Endothelial cell of umbilical vein (primary cell): ENCODE data around the gene PHACTR2. TPM values are rescaled to one million over a fixed set of nuclear protein-coding genes. Genes with fewer than 3 reads are reported as not detected.

ENCODE experiments used
- BruUV-seq: library from RNA; stranded (reverse); fragments of 400-500 nt; replicated peaks from 2 replicates; lab custom pipeline; 2021; lab: Mats Ljungman, UMichigan
- CTCF ChIA-PET: fragments of 300-600, 350-600 bp; sonication (Branson Sonifier 250); formaldehyde crosslinking; loops from one replicate; lab custom pipeline; 2021; ENCODE audit warnings: antibody characterized with exemption, inconsistent platforms; lab: Charles Lee
- POLR2A ChIA-PET: fragments of 300-600, 350-600 bp; sonication (Branson Sonifier 250); formaldehyde crosslinking; loops from one replicate; lab custom pipeline; 2021; ENCODE audit warnings: antibody characterized with exemption, inconsistent platforms; lab: Charles Lee
- DNase-seq: peaks from one replicate; pipeline ENCODE4 v3.0.0-alpha.2; 2011; ENCODE audit warnings: low read depth, low spot score
- FAIRE-seq: peaks from 2 replicates; lab custom pipeline; 2011; peaks lifted over from hg19 to GRCh38; lab: Jason Lieb, UNC
- H2AFZ ChIP-seq: 2 replicates; pipeline ENCODE4 v1.6.0; 2012; ENCODE audit warnings: low read depth, low read length, control low read depth, inconsistent platforms
- H3K27ac ChIP-seq: 2 replicates; pipeline ENCODE4 v1.5.1; 2011; ENCODE audit warnings: low read depth, mild to moderate bottlenecking, control low read depth, low read length, moderate library complexity; ENCODE audit not compliant: insufficient read depth
- H3K27me3 ChIP-seq, 2 experiments: 2 replicates each; pipeline versions ENCODE4 v1.6.0 to v1.6.1; 2011; ENCODE audit warnings: low read length in 2 of 2, mixed read lengths in 1 of 2; ENCODE audit not compliant: control insufficient read depth in 2 of 2, insufficient read depth in 2 of 2
- H3K36me3 ChIP-seq, 2 experiments: 2 replicates in 1 of 2; 3 replicates in 1 of 2; pipeline ENCODE4 v1.5.1; 2011; ENCODE audit warnings: low read length in 2 of 2, mild to moderate bottlenecking in 1 of 2, moderate library complexity in 1 of 2; ENCODE audit not compliant: control insufficient read depth in 2 of 2, insufficient read depth in 2 of 2; ENCODE audit errors: extremely low read depth in 1 of 2
- H3K4me1 ChIP-seq: 3 replicates; pipeline ENCODE4 v1.5.1; 2011; ENCODE audit warnings: mild to moderate bottlenecking, low read length; ENCODE audit not compliant: control insufficient read depth, insufficient read depth; ENCODE audit errors: extremely low read depth
- H3K4me2 ChIP-seq: 2 replicates; pipeline ENCODE4 v1.6.1; 2011; ENCODE audit warnings: low read length, control low read depth, mixed read lengths; ENCODE audit not compliant: insufficient read depth
- H3K4me3 ChIP-seq, 3 experiments: fragments of 200-600 bp in 1 of 3; sonication (generic), shearing (Covaris generic) in 1 of 3; replicated peaks in 1 of 3; 2 replicates each; pipeline ENCODE4 v1.5.1; 2011 to 2016; ENCODE audit warnings: control low read depth in 3 of 3, low read length in 3 of 3, mild to moderate bottlenecking in 2 of 3, inconsistent platforms in 1 of 3, low read depth in 1 of 3, moderate library complexity in 1 of 3; ENCODE audit not compliant: insufficient read depth in 1 of 3
- H3K79me2 ChIP-seq: 2 replicates; pipeline ENCODE4 v1.6.0; 2012; ENCODE audit warnings: low read length, inconsistent platforms; ENCODE audit not compliant: control insufficient read depth, insufficient read depth
- H3K9ac ChIP-seq: replicated peaks from 2 replicates; pipeline ENCODE3; 2011; ENCODE audit warnings: low read length, control low read depth; ENCODE audit not compliant: insufficient read depth; ENCODE audit errors: extremely low read depth
- H3K9me1 ChIP-seq: replicated peaks from 3 replicates; pipeline ENCODE4 v1.6.0; 2011; ENCODE audit warnings: mild to moderate bottlenecking, low read length; ENCODE audit not compliant: control insufficient read depth, insufficient read depth; ENCODE audit errors: extremely low read depth
- H3K9me3 ChIP-seq: replicated peaks from 2 replicates; pipeline ENCODE4 v1.5.1; 2012; ENCODE audit warnings: low read length, inconsistent platforms; ENCODE audit not compliant: control insufficient read depth, insufficient read depth
- H4K20me1 ChIP-seq: replicated peaks from 2 replicates; pipeline ENCODE3; 2011; ENCODE audit warnings: mild to moderate bottlenecking, low read length; ENCODE audit not compliant: control insufficient read depth, insufficient read depth; ENCODE audit errors: extremely low read depth
- EZH2 ChIP-seq: IDR thresholded peaks from 2 replicates; pipeline ENCODE4 v1.6.1; 2012; ENCODE audit warnings: borderline replicate concordance, low read depth, mild to moderate bottlenecking, moderate library complexity, low read length, inconsistent platforms; ENCODE audit not compliant: severe bottlenecking
- FOS ChIP-seq: IDR thresholded peaks from 2 replicates; pipeline ENCODE4 v1.6.1; 2011; ENCODE audit warnings: mild to moderate bottlenecking, low read length, moderate library complexity, borderline replicate concordance; ENCODE audit not compliant: insufficient read depth
- GATA2 ChIP-seq: IDR thresholded peaks from 2 replicates; pipeline ENCODE4 v1.7.0; 2011; ENCODE audit warnings: low read depth, mild to moderate bottlenecking, moderate library complexity, mixed read lengths, low read length; ENCODE audit not compliant: insufficient read length, insufficient read depth
- JUN ChIP-seq: IDR thresholded peaks from 2 replicates; pipeline ENCODE4 v1.6.1; 2011; ENCODE audit warnings: borderline replicate concordance, low read depth; ENCODE audit not compliant: insufficient read length, insufficient read depth
- MYC ChIP-seq: IDR thresholded peaks from one replicate; pipeline ENCODE4 v1.6.1; 2011; ENCODE audit warnings: mild to moderate bottlenecking, low read depth, low read length
- POLR2A ChIP-seq: IDR thresholded peaks from 2 replicates; pipeline ENCODE4 v1.6.1; 2012; ENCODE audit warnings: low read depth, mild to moderate bottlenecking, control low read depth, low read length
- POLR2AphosphoS5 ChIP-seq: IDR thresholded peaks from 2 replicates; pipeline ENCODE4 v1.6.1; 2012; ENCODE audit warnings: low read depth, mild to moderate bottlenecking, control low read depth, low read length, moderate library complexity; ENCODE audit not compliant: insufficient read depth
- dilution Hi-C: fragments of 300-500 bp; cut with MboI; formaldehyde crosslinking; loops from one replicate; pipeline ENCODE4 v1.15.0; 2019; ENCODE audit warnings: low sequenced_read_pairs; ENCODE audit not compliant: extremely low pct_ligation_motif_present
- intact Hi-C: fragments of 100-400 bp; cut with micrococcal nuclease; formaldehyde crosslinking; loops from one replicate; pipeline ENCODE4 v1.10.0; 2022
- polyA plus RNA-seq, 4 experiments: library from polyadenylated mRNA; depleted of rRNA in 3 of 4; stranded (reverse) in 3 of 4; unstranded in 1 of 4; fragments of >200 nt; gene quantifications; 2 replicates each; pipeline versions ENCODE4 v1.2.1 to v1.2.3, GENCODE V29; 2011 to 2012; ENCODE audit warnings: missing spikeins in 1 of 4
- total RNA-seq: library from RNA; stranded (reverse); gene quantifications from 2 replicates; pipeline ENCODE4 v1.2.3, GENCODE V29; 2021
- TF ChIP-seq, protein P1 (sequence below), 2 donors: IDR thresholded peaks; 1 replicate in 1 of 2; 2 replicates in 1 of 2; pipeline ENCODE4 v1.5.1; 2011; ENCODE audit warnings: low read length in 2 of 2, mild to moderate bottlenecking in 2 of 2, moderate library complexity in 2 of 2, control low read depth in 1 of 2, inconsistent platforms in 1 of 2, low read depth in 1 of 2; ENCODE audit not compliant: insufficient read depth in 1 of 2; ENCODE audit errors: extremely low read depth in 1 of 2
- TF ChIP-seq, protein P2 (sequence below): IDR thresholded peaks from 2 replicates; pipeline ENCODE4 v1.6.1; 2011; ENCODE audit not compliant: insufficient read depth, insufficient read length

Gene PHACTR2
- total and polyA plus RNA-seq, 2 donors (not counting 3 experiments of a cell fraction or from before 2014, with no cell fraction given), result 16.3 to 178 TPM

DNA sequence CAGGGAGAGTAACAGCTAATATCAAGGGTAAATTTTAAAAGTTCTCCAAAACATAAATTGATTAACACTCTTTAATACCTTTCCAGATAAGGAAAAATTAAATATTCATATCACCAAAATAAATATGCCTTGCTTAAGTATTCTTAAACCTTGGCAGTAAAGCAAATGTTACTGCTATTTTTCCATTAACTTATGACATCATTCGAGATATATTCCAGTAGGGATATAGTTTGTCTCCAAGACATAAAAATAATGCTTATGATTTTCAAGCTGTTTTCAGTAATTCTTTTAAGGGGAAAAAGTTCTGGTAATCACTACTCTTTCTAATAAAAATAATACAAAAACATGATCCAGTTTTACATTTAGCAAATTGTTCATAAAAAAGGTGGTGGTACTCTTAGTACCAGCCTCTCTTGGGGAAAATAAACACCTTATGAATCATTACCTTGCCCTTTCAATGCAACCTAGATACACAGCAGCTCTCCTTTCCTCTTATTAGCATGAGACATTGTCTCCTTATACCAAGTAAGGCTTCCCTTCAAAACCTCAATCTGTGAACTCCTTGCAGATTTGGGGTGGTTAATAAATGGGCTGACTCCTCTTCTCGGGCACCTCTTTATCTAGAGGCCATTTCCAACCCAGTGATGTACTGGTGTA is 133.9 kb downstream of the PHACTR2 start:
- FAIRE-seq (no peak), DNase-seq (peak; percentile 16)
- no peaks in the 10 kb centered on the region for H4K20me1 ChIP-seq
- no peak overlapping the region for H3K4me3 ChIP-seq
- peaks cover 0 to 2% of the 10 kb centered on the region in 2 experiments for H3K36me3 ChIP-seq
- no peaks in the 10 kb centered on the region for H3K9me1 ChIP-seq
- CTCF ChIA-PET, result interaction anchor here (1.0 kb wide), 1 partner anchor 236 kb away, joined by 3 read pairs; no protein-coding TSS in a partner anchor
- H2AFZ ChIP-seq, result no peak overlapping the region
- dilution Hi-C loops (no loop called here), intact Hi-C loops (no loop called here)
- H3K79me2 ChIP-seq, result no peaks in the 10 kb centered on the region
- TF ChIP-seq, protein P1, sequence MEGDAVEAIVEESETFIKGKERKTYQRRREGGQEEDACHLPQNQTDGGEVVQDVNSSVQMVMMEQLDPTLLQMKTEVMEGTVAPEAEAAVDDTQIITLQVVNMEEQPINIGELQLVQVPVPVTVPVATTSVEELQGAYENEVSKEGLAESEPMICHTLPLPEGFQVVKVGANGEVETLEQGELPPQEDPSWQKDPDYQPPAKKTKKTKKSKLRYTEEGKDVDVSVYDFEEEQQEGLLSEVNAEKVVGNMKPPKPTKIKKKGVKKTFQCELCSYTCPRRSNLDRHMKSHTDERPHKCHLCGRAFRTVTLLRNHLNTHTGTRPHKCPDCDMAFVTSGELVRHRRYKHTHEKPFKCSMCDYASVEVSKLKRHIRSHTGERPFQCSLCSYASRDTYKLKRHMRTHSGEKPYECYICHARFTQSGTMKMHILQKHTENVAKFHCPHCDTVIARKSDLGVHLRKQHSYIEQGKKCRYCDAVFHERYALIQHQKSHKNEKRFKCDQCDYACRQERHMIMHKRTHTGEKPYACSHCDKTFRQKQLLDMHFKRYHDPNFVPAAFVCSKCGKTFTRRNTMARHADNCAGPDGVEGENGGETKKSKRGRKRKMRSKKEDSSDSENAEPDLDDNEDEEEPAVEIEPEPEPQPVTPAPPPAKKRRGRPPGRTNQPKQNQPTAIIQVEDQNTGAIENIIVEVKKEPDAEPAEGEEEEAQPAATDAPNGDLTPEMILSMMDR (IDR thresholded peaks at IDR 0.05; ENCODE audit: extremely low read depth in 1 of 2, insufficient read depth in 1 of 2, low read depth in 1 of 2, low read length in 2 of 2), result no peak
- TF ChIP-seq GATA2 (no peak), POLR2AphosphoS5 (no peak), EZH2 (no peak), JUN (no peak), FOS (no peak), MYC (no peak), POLR2A (no peak)
- TF ChIP-seq, protein P2, sequence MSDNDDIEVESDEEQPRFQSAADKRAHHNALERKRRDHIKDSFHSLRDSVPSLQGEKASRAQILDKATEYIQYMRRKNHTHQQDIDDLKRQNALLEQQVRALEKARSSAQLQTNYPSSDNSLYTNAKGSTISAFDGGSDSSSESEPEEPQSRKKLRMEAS, result no peak
- H3K27ac ChIP-seq, result no peak overlapping the region
- peaks cover 8% of the 10 kb centered on the region for H3K4me1 ChIP-seq
- H3K9ac ChIP-seq, result no peak overlapping the region
- no peak overlapping the region for H3K4me2 ChIP-seq
- BruUV-seq, result no TSS peak
- H3K27me3 ChIP-seq, result no peaks in the 10 kb centered on the region
- POLR2A ChIA-PET, result no interaction called here
- H3K9me3 ChIP-seq, result no peaks in the 10 kb centered on the region
